RWPE1 (cell line): ENCODE results near the gene CNR1.

Experiments
- CTCF ChIA-PET: fragments of 350-600 bp; sonication (Branson Sonifier 250); formaldehyde crosslinking; extraction: SDS; loops from one replicate; lab custom pipeline; 2021; lab: Yijun Ruan, JAX
- POLR2A ChIA-PET: fragments of 400-600 bp; formaldehyde crosslinking; extraction: SDS; loops from one replicate; lab custom pipeline; 2020; ENCODE audit warnings: antibody characterized with exemption; ENCODE audit not compliant: low non-redundant PET; lab: Yijun Ruan, JAX
- DNase-seq: peaks from one replicate; pipeline ENCODE4 v3.0.0; 2012; ENCODE audit warnings: low spot score
- H3K27ac ChIP-seq: fragments of 450-650 bp; 2 replicates; pipeline ENCODE4 v1.5.1; 2017
- TF ChIP-seq, protein P1 (sequence below): fragments of 450-650 bp; conservative IDR thresholded peaks from 2 replicates; pipeline ENCODE4 v1.5.1; 2017; ENCODE audit warnings: low read depth, mild to moderate bottlenecking

The CNR1 gene

DNA sequence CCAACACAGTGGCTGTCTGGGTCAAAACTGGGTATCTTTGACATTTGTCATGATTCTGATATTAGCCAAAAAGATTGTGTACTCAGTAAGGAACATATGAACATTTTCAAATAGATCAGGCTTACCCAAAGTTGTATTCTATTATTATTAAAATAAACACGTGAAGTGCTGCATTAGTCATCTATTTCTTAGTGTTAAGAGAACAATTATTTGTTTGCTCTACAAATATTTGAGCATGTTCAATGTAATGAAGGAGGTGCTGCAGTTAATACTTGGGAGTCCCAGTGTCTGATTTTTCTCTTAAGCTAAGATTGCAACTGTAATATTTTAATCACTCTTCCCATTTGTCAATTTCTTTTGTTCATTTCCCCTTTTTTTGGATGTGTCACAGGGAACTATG, 28.2 kb downstream of the CNR1 start:
- no peak overlapping the region for H3K27ac ChIP-seq
- ChIA-PET CTCF (no interaction called here), POLR2A (no interaction called here)
- no peak for DNase-seq
- TF ChIP-seq, protein P1, sequence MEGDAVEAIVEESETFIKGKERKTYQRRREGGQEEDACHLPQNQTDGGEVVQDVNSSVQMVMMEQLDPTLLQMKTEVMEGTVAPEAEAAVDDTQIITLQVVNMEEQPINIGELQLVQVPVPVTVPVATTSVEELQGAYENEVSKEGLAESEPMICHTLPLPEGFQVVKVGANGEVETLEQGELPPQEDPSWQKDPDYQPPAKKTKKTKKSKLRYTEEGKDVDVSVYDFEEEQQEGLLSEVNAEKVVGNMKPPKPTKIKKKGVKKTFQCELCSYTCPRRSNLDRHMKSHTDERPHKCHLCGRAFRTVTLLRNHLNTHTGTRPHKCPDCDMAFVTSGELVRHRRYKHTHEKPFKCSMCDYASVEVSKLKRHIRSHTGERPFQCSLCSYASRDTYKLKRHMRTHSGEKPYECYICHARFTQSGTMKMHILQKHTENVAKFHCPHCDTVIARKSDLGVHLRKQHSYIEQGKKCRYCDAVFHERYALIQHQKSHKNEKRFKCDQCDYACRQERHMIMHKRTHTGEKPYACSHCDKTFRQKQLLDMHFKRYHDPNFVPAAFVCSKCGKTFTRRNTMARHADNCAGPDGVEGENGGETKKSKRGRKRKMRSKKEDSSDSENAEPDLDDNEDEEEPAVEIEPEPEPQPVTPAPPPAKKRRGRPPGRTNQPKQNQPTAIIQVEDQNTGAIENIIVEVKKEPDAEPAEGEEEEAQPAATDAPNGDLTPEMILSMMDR: no peak

DNA sequence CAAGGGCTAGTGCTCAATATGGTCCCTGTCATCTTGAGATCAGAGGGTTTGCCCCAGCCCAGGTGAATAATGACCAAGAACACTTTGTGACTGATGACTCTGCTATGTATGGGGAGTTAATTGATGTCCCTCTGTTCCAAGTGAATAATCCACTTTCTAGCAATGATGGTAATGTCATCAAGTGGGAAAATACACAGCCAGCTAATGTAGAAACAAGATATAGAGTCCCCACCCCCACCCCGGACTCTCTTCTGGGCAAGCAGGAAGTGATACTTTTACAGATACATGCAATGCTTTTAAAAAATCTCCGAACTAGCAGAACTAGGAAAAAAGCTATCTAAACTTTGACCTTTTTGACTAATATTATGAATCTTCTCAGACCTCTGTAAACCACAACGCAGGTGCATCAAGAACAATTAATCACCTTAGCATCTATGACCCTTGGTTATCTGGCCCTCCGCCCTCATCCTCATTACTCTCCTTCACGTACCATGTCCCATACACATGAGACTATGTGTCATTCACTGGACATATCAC, 30.5 kb downstream of the CNR1 start:
- POLR2A ChIA-PET: no interaction called here
- CTCF ChIA-PET: no interaction called here
- no peak for DNase-seq

DNA sequence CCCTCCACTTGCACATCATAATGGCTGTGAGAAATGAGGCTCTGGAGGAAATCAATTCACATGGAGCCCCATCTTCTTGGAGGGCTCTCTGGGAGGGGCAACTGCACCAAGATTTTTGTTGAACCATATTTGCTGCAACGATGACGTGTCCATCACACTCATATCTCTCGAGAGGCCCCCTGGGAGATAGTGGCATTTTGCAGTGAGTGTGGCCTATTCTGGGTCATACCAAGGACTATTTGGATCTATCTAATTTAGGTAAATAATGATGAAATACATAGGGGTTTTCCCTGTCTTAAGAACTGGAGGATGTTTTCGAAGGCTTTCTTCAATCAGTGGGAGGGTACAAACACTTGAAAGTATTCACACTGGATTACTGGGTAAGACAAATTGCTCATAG, 31.6 kb downstream of the CNR1 start:
- TF ChIP-seq, protein P1: no peak
- CTCF ChIA-PET: no interaction called here
- no peak for DNase-seq

More for the DNA sequence above, 30.5 kb downstream of the CNR1 start:
- TF ChIP-seq, protein P1: no peak
- no peak overlapping the region for H3K27ac ChIP-seq

DNA sequence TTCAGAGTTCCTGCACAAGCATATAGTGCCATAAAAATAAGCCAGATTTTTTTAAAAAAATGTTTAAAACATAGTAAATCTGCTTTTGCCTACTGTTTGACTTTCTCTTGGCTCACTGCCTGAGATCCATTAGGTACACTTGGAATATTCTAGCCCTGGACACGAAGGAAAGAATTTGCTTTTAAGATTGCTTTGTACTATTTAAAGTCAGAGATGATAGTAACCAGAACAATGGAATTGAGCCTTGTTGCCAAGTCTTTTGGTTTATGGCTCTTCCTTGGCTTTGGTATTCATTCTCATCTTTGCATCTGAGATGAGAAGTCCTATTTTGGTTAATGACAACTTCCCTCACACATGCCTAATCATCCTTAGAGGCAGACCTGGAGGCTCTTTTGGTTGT, 32.4 kb downstream of the CNR1 start:
- no peak for DNase-seq
- ChIA-PET POLR2A (no interaction called here), CTCF (no interaction called here)
- no peak overlapping the region for H3K27ac ChIP-seq
- TF ChIP-seq, protein P1: no peak

More for the DNA sequence above, 31.6 kb downstream of the CNR1 start:
- no peak overlapping the region for H3K27ac ChIP-seq
- POLR2A ChIA-PET: no interaction called here

DNA sequence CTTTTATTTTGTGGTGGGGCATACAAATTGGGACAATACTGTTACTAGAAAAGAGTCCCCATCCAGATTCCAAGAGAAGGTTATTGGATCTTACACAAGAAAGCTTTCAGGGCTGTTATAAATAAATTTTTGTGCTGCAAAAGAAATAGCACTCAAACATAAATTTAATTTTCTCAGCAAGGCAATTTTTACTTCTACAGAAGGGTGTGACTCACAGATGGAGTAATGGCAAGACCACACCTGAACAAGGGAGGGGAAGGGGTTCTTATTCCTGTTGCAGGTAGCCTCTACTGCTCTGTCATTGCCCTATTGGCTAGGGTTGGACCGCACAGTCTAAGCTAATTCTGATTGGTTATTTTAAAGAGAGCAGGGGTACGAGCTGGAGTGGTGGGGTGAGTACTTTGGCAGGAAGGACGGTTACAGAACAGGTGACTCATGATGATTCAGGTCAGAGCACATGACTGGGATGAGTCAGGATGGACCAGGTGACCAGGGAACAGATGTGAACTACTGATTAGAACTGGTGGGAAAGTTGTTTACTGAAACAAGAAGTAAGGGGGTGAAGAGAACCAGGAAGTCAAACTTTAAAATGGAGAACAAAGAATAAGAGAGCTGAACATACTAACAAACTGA, 41.1 kb downstream of the CNR1 start:
- no peak for DNase-seq
- POLR2A ChIA-PET: interaction anchor here (0.7 kb wide), 1 partner anchor 155 kb away, joined by 6 read pairs; no protein-coding TSS in a partner anchor
- H3K27ac ChIP-seq: no peak overlapping the region
- CTCF ChIA-PET: interaction anchor here (0.7 kb wide), 2 partner anchors 476 to 935 kb away, joined by 3 to 4 read pairs; no protein-coding TSS in a partner anchor
- TF ChIP-seq, protein P1: no peak

DNA sequence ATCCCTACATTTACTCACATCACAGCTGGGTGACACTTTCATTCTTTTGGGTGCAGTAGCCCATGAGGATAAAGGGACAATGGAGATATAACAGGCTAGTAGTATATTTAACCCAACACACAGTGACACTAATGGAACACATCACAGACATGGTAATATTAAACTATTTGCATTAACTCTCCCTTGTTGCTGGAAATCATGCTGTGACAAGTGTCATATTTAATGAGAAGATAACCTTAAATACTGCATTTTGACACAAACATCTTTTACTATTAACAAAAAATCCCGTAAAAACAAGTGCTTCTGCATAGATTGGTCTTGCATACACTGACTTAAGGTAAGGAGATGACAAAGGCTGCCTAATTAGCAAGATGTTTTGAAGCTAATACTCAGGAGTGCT, 45.5 kb downstream of the CNR1 start:
- ChIA-PET CTCF (no interaction called here), POLR2A (no interaction called here)
- DNase-seq: no peak
- no peak overlapping the region for H3K27ac ChIP-seq
- TF ChIP-seq, protein P1: no peak
